ENCODE measurements around the gene KSR1. TPM values are rescaled to one million over a fixed set of nuclear protein-coding genes. Genes with fewer than 3 reads are reported as not detected.

Gene KSR1
- total and polyA plus RNA-seq, 9 of the 15 experiments (the other 6 are each of a cell fraction or from before 2014, with no cell fraction given), result 1.4 to 51.7 (median 18.4) TPM

DNA sequence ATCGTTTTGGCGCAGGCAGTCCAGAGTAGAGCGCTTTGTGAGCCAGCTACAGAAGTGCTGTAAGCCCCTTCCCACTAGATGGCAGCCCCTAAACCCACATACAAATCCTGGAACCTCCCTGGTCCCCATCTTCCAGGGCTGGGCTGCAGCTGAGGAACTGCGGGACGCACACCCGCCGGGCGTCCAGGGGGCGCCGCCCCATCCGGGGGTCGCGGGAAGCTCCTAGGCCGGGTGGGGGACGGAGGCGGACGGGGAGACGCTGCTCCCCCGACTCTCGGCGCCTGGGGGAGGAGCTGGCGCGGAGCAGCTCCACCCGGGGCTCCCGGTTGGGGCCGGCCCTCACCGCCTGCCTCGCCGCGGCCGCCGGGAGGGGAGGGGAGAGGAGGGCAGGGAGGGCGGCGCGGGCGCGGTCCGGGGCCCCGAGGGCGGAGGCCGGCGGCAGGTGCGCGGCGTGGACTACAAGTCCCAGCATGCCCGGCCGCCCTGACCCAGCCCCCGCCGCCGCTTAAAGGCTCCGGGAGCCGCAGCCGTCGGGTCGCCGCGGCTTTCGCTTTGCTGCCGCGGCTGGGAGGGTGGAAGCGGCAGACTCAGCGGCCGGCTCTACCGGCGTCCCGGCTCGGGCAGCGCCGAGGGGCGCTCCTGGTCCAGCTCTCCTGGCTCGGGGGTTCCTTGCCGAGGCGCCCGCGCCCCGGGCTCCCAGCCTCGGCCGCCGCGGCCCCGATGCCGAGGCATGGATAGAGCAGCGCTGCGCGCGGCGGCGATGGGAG lies at the start of gene KSR1 (continued):
- TF ChIP-seq, protein P1, sequence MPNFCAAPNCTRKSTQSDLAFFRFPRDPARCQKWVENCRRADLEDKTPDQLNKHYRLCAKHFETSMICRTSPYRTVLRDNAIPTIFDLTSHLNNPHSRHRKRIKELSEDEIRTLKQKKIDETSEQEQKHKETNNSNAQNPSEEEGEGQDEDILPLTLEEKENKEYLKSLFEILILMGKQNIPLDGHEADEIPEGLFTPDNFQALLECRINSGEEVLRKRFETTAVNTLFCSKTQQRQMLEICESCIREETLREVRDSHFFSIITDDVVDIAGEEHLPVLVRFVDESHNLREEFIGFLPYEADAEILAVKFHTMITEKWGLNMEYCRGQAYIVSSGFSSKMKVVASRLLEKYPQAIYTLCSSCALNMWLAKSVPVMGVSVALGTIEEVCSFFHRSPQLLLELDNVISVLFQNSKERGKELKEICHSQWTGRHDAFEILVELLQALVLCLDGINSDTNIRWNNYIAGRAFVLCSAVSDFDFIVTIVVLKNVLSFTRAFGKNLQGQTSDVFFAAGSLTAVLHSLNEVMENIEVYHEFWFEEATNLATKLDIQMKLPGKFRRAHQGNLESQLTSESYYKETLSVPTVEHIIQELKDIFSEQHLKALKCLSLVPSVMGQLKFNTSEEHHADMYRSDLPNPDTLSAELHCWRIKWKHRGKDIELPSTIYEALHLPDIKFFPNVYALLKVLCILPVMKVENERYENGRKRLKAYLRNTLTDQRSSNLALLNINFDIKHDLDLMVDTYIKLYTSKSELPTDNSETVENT (CRISPR knock-in tag; IDR thresholded peaks at IDR 0.05), result 0 out of 2 replicates have a peak, but pooled peaks have one; percentile 32
- no peak for TF ChIP-seq MXI1 (IDR thresholded peaks at IDR 0.05; ENCODE audit: low read depth, low read length)
- no peak for TF ChIP-seq ZNF75A (CRISPR knock-in tag; IDR thresholded peaks at IDR 0.05)
- peak; percentile 19; the same call in 1 of the 2 replicates for TF ChIP-seq ZKSCAN1 (IDR thresholded peaks at IDR 0.05; ENCODE audit: low read depth, low read length)
- TF ChIP-seq ZNF507 (tag; conservative IDR thresholded peaks at IDR 0.05), result no peak
- no peak for TF ChIP-seq TRIM25 (IDR thresholded peaks at IDR 0.05; ENCODE audit: borderline replicate concordance)
- no peak for TF ChIP-seq GATA2 (CRISPR knock-in tag; IDR thresholded peaks at IDR 0.05)
- no peak for TF ChIP-seq ARID1B (IDR thresholded peaks at IDR 0.05)
- TF ChIP-seq CAMTA2 (CRISPR knock-in tag; conservative IDR thresholded peaks at IDR 0.05), result no peak
- TF ChIP-seq IFI16 (CRISPR knock-in tag; IDR thresholded peaks at IDR 0.05), result no peak
- TF ChIP-seq PHB (CRISPR knock-in tag; IDR thresholded peaks at IDR 0.05), result no peak
- TF ChIP-seq DNMT1 (IDR thresholded peaks at IDR 0.05), result no peak
- TF ChIP-seq, protein P2, sequence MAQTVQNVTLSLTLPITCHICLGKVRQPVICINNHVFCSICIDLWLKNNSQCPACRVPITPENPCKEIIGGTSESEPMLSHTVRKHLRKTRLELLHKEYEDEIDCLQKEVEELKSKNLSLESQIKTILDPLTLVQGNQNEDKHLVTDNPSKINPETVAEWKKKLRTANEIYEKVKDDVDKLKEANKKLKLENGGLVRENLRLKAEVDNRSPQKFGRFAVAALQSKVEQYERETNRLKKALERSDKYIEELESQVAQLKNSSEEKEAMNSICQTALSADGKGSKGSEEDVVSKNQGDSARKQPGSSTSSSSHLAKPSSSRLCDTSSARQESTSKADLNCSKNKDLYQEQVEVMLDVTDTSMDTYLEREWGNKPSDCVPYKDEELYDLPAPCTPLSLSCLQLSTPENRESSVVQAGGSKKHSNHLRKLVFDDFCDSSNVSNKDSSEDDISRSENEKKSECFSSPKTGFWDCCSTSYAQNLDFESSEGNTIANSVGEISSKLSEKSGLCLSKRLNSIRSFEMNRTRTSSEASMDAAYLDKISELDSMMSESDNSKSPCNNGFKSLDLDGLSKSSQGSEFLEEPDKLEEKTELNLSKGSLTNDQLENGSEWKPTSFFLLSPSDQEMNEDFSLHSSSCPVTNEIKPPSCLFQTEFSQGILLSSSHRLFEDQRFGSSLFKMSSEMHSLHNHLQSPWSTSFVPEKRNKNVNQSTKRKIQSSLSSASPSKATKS (CRISPR knock-in tag; IDR thresholded peaks at IDR 0.05), result no peak
- TF ChIP-seq, protein P3, sequence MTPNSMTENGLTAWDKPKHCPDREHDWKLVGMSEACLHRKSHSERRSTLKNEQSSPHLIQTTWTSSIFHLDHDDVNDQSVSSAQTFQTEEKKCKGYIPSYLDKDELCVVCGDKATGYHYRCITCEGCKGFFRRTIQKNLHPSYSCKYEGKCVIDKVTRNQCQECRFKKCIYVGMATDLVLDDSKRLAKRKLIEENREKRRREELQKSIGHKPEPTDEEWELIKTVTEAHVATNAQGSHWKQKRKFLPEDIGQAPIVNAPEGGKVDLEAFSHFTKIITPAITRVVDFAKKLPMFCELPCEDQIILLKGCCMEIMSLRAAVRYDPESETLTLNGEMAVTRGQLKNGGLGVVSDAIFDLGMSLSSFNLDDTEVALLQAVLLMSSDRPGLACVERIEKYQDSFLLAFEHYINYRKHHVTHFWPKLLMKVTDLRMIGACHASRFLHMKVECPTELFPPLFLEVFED (CRISPR knock-in tag; conservative IDR thresholded peaks at IDR 0.05), result no peak
- TF ChIP-seq ZNF175 (CRISPR knock-in tag; IDR thresholded peaks at IDR 0.05; ENCODE audit: low read depth), result no peak
